H4 (cell line): ENCODE results near the gene BOD1. TPM values are rescaled to one million over a fixed set of nuclear protein-coding genes. Genes with fewer than 3 reads are reported as not detected.
A peak's percentile ranks its signal among the peaks of the same experiment; 100 is the strongest.

Experiments used
- DNase-seq: peaks from one replicate; pipeline ENCODE4 v3.0.0-alpha.2; 2015; ENCODE audit warnings: low spot score
- total RNA-seq: library from RNA; depleted of rRNA; stranded (reverse); fragments of >200 nt; shearing (Covaris generic); gene quantifications from 2 replicates; pipeline ENCODE4 v1.2.3, GENCODE V29; 2014; rRNA removed

BOD1 gene
- 77.9 and 88.5 TPM in 2 replicates for total RNA-seq

DNA sequence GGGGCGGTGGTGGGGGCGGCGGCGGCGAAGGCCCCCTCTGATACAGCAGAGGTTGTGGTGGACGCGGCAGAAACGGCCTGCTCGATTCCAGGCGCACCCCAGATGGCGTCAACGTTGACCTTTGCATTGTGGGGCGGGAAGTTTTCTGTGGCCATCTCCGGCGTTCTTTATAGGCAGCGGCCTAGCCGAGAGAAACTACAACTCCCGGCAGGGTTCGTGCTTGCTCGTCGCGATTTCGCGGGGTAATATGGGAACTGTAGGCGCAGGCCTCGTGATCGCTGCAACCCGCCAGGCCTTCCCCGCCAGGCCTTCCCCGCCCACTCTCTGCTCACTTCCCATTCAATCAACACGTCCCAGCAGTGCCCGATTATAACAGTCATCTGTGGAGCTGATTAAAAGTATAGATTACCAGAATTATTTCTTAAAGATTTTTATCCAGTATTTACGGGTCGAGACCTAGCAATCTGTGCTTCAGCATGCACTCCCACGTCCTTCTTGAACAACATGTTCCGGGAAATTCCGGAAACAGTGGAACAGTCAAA is at the start of gene BOD1:
Gene BOD1 (minus strand): TSS at position 74 of the 542 bp plus-strand sequence. CDS start 214 bp downstream, outside the sequence.
- peak; percentile 96 for DNase-seq

GRCh38 chr5:173665326-173665725 is 48.9 kb upstream of the BOD1 start:
- DNase-seq, result no peak

DNA sequence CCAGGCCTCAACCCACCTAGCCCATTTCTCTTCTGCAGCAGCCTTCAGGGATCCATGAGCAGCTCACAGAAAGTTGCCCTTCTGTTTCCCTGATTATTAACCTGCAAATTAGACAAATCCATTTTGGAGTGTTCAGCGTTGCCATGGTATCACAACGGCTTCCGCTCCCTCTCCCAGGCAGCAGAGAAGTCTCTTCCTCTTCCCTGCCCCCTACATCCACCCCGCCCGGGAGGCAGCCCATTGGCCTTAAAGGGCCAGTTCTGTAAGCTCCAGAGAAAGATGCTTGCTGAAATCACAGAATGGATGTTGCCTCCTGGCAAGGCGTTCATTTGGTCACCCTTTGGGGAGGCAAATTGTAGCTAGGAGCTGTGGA is 47.7 kb upstream of the BOD1 start:
- DNase-seq, result no peak

- no peak for DNase-seq
These were observed 47.1 kb upstream of the BOD1 start for GRCh38 chr5:173663352-173664153.

DNA sequence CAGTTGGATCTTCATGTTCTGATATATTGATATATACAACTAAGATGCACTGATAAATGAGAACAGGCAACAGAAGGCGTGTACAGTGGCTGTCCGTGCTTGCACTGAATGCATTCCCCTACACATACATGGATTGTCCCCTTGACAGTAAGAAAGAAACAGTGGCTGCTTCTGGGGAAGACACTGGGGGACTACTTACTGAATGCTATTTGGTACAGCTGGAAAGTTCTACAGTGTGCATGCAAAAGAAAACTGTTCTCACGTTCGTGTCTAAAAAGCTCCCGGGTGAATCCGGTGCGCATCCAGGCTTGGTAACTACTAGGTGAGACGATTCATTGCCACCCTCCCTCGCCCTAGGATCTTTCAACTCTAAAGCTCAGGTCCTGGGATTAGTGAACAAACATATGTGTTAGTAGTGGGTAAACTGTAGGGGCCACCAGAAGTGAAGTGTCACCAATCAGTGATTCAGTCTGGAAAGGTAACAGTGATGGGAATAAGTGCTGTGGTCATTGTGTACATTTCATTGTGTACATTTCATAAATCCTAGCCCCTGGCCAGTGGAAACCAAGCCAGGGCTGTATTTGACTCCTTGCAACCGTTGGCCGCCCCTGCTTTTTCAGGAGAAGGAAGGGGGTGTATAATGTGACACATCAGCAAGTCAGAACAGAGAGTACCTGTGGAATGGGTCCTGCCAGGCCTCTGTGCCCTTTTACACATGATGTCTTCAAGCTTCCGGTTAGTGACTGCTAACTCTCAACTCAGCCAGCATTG is 46.3 kb upstream of the BOD1 start:
- no peak for DNase-seq

DNA sequence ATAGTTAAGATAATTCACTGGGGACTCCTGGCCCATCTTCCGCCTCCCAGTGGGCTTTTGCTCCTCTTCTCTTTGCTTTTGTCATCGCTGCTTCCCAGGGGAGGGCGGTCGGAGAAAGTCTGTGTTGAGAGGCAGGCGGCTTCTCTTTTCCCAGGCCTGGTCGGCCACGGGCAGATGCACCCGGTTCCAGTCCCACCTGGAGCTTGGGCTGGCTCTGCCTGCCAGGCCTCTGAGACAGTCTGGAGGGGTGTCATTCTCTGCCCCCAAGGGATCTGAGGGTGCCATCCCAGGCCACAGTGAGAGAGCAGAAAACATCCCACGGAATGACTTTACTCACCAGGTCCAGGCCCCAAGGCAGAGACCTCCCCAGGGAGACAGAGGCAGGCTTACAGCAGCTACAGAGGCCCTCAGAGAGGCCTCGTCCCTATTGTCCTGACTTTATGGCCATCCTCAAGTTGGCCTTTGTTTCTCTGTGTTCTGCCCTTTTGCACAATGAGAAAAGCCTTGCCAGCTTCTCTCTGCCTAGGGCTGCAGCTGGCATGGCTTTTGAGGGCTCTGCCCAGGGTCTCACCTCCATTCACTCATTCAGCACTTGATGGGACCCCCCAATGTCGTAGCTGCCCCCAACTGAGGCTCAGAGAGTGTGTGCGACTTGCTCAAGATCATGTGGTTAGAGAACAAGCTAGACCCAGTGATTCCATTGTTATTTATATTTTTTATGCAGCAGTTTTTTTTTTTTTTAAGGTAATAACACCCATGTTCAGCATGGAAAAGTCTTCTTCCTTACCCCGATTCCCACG is 44.2 kb upstream of the BOD1 start:
- DNase-seq, result no peak

- DNase-seq, result no peak
These were observed 43.0 kb upstream of the BOD1 start for GRCh38 chr5:173659423-173659822.

- no peak for DNase-seq
These were observed 41.4 kb upstream of the BOD1 start for GRCh38 chr5:173657741-173658356.

DNA sequence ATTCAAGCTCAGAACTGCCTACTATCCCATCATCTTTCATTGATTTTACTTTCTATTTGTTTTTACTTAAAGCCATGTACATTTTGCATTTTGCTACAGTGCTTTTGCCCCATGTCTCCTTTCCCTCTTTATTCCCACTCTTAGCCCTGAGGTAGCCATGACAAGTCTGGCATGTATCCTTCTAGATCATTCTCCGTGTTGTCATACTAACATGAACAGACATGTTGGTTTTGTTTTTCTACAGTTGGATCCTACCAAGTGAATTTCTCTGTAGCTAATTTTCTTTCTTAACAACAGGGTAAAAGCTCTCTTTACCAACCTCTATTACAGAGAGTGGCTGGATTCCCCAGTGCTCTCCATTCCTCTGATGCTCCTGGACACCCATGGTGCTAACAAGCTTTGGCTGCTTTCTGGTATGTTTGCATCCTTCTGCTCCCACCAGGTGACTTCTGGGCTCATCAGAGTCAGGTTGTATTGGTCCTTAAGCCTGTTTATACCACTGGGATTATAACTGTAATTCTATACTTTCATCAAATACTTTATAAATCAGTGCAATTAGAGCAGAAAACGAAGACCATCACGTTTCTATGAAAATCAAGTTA is 38.8 kb upstream of the BOD1 start:
- no peak for DNase-seq

- DNase-seq, result no peak
These were observed 37.5 kb upstream of the BOD1 start for GRCh38 chr5:173653822-173654523.

DNA sequence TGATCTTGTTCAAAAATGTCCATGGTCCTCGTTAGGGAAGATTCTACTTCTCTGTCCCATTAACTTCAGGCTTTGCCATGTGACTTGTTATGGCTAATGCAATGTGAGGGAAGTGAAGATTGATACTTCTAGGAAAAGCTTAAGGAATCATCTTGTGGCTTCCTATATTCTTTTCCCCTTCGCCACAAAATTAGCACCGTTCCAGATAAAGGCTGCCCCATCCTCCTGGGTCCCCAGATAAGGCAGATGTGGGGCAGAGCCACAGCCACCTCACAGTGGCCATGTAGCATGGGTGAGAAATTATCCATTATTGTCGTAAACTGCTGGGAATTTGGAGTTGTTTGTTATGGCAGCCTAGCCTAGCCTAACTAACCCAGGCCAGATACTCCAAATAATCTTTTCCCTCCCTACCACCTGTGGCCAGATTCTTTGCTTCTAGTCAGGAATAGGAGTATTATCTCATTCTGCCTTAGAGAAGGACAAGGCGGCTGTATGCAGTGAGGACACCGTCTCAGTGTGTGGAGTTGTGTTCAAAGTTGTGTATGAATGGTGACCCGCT is 31.9 kb upstream of the BOD1 start:
- no peak for DNase-seq

DNA sequence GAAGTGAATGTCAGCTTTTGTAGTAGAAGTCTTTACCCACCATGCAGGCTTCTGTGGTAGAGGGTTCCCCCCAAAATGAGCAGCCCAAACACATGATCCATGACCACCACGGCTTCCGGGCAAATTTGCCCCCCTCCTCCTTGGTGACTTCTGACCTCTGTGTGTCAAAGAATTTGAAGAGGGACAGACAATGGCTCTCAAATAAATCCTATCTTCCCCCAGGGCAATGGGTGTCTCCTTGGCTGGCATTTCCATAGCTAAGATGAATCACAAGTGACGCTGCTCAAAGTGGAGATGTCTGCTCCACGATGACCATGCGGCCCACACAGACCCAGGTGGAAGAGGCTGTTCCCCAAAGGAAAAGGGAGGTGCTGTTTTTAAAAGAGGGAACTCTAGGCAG is 30.2 kb upstream of the BOD1 start:
- DNase-seq, result no peak

GRCh38 chr5:173645890-173646574 is 29.6 kb upstream of the BOD1 start:
- DNase-seq, result no peak

- DNase-seq, result no peak
These were observed 29.0 kb upstream of the BOD1 start for GRCh38 chr5:173645437-173645807.

GRCh38 chr5:173644673-173645436 is 28.4 kb upstream of the BOD1 start:
- no peak for DNase-seq

DNA sequence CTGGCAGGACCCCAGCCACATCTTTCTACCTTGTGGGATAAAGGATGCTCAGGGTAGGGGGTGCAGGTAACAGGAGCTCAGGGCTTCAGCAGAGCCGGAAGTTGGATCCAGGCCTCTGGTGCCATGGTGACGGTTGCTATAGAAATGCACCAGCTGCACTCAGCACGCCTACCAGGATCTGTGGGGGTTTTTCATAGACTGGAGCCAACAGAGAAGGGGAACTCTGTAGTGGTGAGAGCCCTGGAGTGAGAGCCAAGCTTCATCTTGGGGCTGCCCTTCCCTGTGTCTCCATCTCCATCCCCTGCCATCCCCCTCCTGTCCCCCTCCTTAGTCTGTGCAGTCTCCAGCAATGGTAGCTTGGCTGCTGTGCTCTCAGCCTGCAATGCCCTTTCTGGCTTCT is 27.5 kb upstream of the BOD1 start:
- no peak for DNase-seq

DNA sequence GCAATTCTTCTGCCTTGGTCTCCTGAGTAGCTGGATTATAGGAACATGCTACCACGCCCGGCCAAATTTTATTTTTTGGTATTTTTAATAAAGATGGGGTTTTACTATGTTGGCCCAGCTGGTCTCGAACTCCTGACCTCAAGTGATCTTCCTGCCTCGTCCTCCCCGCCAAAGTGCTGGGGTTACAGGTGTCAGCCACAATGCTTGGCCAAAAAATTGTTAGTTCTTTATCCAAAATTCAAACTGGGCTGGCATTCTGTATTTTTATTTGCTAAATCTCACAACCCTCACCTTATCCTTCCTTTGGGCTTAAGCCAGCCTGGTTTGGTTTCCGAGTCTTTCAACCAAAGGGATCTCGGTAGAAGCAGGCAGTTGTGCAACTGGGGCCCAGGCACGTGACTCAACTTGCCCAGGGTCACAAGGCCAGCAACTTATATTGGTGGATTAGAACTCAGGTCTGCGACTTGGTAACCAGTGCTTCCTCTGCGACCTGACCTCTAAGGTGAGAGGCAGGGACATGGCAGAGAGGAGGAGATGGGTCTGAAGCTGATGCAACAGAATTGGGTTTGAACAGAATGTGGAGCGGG is 26.5 kb upstream of the BOD1 start:
- no peak for DNase-seq

DNA sequence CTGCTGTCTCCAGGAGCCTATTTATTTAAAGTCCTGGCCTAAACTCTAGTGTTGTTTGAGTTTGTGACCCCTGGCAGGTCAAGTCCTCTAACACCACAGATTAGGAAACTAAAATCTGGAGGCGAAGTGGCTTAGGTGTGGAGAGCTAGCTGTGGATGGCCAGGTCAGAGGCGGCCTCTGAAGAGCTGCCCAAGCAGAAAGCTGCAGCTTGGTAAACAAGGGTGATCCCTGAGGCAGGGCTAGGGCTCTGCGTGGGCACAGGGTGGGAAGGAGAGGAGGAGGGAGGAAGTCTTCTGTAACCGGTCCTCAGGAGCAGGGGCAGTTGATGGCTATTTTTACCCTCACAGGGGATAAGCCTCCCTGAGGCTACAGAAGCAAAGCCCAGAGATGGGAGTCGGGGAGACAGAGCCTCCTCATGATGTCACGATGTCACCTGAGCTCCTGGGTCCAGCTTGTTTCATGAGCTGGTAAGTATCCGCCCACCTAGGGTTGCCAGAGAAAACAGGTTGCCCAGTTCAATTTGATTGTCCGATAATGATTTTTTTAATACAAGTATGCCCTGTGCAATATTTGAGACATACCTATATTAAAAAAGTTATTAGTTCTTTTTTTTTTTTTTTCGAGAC is 25.9 kb upstream of the BOD1 start:
- DNase-seq, result no peak
